A549 treated with CpdA at 1 μM for 4 hours (cell line): ENCODE measurements around the gene SERPINB5. TPM values are rescaled to one million over a fixed set of nuclear protein-coding genes. Genes with fewer than 3 reads are reported as not detected.

Experiments
- total RNA-seq: library from RNA; stranded (reverse); fragments of 200-300 nt; extraction: Qiagen RNA extraction; gene quantifications from 5 replicates; pipeline ENCODE4 v1.2.3, GENCODE V29; 2022; ENCODE audit warnings: low read depth

SERPINB5 gene
- total RNA-seq, result 0.07 to 0.16 TPM (median 0.10 TPM) in 4 of 5 replicates, not detected in the other

GRCh38 chr18:63476668-63477067, at the start of gene SERPINB5:
Gene SERPINB5 (plus strand): TSS chr18:63476958. CDS start chr18:63484429, 7,471 bp downstream.

GRCh38 chr18:63542069-63542468, 65.3 kb downstream of the SERPINB5 start, which contains the start of gene SERPINB12:
Gene SERPINB12 (plus strand): TSS chr18:63542369. CDS start chr18:63556160, 13,791 bp downstream.

Other genes with a start within 250 kb of the SERPINB5 start
- gene BCL2, start 157.2 kb upstream of the SERPINB5 start, total RNA-seq, result 0.52 to 0.73 TPM (median 0.58 TPM) in 5 replicates
- 35.9 to 46.2 TPM (median 37.6 TPM) in 5 replicates for gene KDSR, start 109.8 kb upstream of the SERPINB5 start, total RNA-seq
- gene VPS4B, start 54.5 kb upstream of the SERPINB5 start, total RNA-seq, result 19.7 to 25.0 TPM (median 20.9 TPM) in 5 replicates
- not detected in 5 replicates for gene SERPINB12, start 65.4 kb downstream of the SERPINB5 start, total RNA-seq
- gene SERPINB13, start 110.4 kb downstream of the SERPINB5 start, total RNA-seq, result not detected in 5 replicates
- 0.16 to 0.26 TPM (median 0.20 TPM) in 5 replicates for gene SERPINB4, start 167.3 kb downstream of the SERPINB5 start, total RNA-seq
- gene SERPINB3, start 184.9 kb downstream of the SERPINB5 start, total RNA-seq, result 0.09 to 0.26 TPM (median 0.17 TPM) in 4 of 5 replicates, not detected in the other
- 0.11 TPM in 1 of 5 replicates, not detected in the others for gene SERPINB11, start 226.0 kb downstream of the SERPINB5 start, total RNA-seq